ENCODE results near the gene DUOX2. TPM values are rescaled to one million over a fixed set of nuclear protein-coding genes. Genes with fewer than 3 reads are reported as not detected.

DUOX2 gene
- total and polyA plus RNA-seq, 2 experiments from 2014 or later, result not detected

DNA sequence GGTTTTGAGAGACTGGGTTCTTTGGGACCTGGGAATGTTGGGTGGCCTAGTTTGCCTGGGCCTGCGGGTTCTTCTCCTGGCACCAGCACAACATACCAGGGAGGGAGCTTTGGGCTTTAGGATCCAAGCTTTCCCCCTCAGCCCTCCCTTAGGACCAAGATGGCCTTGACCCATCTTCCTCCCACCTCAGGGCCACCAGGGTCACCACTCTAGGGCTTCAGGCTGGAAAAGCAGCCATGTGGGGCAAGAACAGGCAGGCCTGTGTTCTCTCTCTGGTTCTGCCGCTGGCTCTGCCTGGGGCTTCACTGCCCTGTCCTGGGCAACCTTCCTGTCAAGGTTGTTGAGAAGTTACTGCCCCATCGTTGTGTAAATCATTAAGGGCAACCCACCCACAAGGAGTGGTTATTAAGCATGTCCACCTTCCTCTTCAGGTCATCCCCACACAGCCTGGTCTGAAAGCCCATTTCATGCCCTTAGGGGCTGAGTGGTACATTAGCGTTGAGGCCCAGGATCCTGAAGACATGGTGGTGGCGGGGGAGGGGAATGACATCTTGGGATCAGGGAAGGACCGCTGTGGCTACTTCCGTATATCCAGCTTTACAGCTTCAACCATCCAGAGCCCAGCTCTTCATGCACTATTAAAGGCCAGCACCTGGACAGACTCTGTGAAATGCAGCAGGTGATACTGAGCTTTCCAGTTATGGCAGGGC is 16.5 kb upstream of the DUOX2 start:
- Mint-ChIP-seq H3K4me1 (peaks cover 5% of the 10 kb centered on the region; the same call in 2 of the 3 replicates), H3K9me3 (no peaks in the 10 kb centered on the region; the same call in 2 of the 3 replicates), H3K27me3 (ENCODE audit: insufficient read depth, low read depth, poor library complexity) (peaks cover 83% of the 10 kb centered on the region), H3K4me3 (peak overlapping the region; percentile 60), H3K36me3 (ENCODE audit: low read depth) (no peaks in the 10 kb centered on the region; the same call in 2 of the 3 replicates), H3K27ac (no peak overlapping the region)
- Histone ChIP-seq H2AFZ (peak overlapping the region; percentile 95), H4K20me1 (replicated peaks; ENCODE audit: insufficient read depth) (no peaks in the 10 kb centered on the region; the same call in 1 of the 2 replicates), H3K79me2 (replicated peaks; ENCODE audit: insufficient read depth) (no peaks in the 10 kb centered on the region), H3K27ac (ENCODE audit: low read depth) (no peak overlapping the region), H3K4me1 (ENCODE audit: insufficient read depth) (peaks cover 16% of the 10 kb centered on the region; the same call in 1 of the 2 replicates), H3K9me2 (ENCODE audit: insufficient read depth) (no peaks in the 10 kb centered on the region), H3K36me3 (ENCODE audit: insufficient read depth) (no peaks in the 10 kb centered on the region), H3F3A (replicated peaks; ENCODE audit: low read depth) (no peaks in the 10 kb centered on the region), H3K4me3 (peak overlapping the region; percentile 63), H3K4me2 (peak overlapping the region; percentile 87), H3K27me3 (ENCODE audit: insufficient read depth) (peaks cover 100% of the 10 kb centered on the region)
- ATAC-seq (no peak), DNase-seq (ENCODE audit: low spot score) (peak; percentile 34)
- TF ChIP-seq, protein P1, sequence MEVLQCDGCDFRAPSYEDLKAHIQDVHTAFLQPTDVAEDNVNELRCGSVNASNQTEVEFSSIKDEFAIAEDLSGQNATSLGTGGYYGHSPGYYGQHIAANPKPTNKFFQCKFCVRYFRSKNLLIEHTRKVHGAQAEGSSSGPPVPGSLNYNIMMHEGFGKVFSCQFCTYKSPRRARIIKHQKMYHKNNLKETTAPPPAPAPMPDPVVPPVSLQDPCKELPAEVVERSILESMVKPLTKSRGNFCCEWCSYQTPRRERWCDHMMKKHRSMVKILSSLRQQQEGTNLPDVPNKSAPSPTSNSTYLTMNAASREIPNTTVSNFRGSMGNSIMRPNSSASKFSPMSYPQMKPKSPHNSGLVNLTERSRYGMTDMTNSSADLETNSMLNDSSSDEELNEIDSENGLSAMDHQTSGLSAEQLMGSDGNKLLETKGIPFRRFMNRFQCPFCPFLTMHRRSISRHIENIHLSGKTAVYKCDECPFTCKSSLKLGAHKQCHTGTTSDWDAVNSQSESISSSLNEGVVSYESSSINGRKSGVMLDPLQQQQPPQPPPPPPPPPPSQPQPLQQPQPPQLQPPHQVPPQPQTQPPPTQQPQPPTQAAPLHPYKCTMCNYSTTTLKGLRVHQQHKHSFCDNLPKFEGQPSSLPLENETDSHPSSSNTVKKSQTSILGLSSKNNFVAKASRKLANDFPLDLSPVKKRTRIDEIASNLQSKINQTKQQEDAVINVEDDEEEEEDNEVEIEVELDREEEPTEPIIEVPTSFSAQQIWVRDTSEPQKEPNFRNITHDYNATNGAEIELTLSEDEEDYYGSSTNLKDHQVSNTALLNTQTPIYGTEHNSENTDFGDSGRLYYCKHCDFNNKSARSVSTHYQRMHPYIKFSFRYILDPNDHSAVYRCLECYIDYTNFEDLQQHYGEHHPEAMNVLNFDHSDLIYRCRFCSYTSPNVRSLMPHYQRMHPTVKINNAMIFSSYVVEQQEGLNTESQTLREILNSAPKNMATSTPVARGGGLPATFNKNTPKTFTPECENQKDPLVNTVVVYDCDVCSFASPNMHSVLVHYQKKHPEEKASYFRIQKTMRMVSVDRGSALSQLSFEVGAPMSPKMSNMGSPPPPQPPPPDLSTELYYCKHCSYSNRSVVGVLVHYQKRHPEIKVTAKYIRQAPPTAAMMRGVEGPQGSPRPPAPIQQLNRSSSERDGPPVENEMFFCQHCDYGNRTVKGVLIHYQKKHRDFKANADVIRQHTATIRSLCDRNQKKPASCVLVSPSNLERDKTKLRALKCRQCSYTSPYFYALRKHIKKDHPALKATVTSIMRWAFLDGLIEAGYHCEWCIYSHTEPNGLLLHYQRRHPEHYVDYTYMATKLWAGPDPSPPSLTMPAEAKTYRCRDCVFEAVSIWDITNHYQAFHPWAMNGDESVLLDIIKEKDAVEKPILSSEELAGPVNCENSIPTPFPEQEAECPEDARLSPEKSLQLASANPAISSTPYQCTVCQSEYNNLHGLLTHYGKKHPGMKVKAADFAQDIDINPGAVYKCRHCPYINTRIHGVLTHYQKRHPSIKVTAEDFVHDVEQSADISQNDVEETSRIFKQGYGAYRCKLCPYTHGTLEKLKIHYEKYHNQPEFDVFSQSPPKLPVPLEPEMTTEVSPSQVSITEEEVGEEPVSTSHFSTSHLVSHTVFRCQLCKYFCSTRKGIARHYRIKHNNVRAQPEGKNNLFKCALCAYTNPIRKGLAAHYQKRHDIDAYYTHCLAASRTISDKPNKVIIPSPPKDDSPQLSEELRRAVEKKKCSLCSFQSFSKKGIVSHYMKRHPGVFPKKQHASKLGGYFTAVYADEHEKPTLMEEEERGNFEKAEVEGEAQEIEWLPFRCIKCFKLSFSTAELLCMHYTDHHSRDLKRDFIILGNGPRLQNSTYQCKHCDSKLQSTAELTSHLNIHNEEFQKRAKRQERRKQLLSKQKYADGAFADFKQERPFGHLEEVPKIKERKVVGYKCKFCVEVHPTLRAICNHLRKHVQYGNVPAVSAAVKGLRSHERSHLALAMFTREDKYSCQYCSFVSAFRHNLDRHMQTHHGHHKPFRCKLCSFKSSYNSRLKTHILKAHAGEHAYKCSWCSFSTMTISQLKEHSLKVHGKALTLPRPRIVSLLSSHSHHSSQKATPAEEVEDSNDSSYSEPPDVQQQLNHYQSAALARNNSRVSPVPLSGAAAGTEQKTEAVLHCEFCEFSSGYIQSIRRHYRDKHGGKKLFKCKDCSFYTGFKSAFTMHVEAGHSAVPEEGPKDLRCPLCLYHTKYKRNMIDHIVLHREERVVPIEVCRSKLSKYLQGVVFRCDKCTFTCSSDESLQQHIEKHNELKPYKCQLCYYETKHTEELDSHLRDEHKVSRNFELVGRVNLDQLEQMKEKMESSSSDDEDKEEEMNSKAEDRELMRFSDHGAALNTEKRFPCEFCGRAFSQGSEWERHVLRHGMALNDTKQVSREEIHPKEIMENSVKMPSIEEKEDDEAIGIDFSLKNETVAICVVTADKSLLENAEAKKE (CRISPR knock-in tag; IDR thresholded peaks at IDR 0.05), result no peak
- TF ChIP-seq ZNF114 (CRISPR knock-in tag; IDR thresholded peaks at IDR 0.05) (no peak), POLR2AphosphoS5 (IDR thresholded peaks at IDR 0.05; ENCODE audit: low read depth) (no peak), EZH2phosphoT487 (IDR thresholded peaks at IDR 0.05; ENCODE audit: unreplicated experiment) (no peak)
- TF ChIP-seq, protein P2, sequence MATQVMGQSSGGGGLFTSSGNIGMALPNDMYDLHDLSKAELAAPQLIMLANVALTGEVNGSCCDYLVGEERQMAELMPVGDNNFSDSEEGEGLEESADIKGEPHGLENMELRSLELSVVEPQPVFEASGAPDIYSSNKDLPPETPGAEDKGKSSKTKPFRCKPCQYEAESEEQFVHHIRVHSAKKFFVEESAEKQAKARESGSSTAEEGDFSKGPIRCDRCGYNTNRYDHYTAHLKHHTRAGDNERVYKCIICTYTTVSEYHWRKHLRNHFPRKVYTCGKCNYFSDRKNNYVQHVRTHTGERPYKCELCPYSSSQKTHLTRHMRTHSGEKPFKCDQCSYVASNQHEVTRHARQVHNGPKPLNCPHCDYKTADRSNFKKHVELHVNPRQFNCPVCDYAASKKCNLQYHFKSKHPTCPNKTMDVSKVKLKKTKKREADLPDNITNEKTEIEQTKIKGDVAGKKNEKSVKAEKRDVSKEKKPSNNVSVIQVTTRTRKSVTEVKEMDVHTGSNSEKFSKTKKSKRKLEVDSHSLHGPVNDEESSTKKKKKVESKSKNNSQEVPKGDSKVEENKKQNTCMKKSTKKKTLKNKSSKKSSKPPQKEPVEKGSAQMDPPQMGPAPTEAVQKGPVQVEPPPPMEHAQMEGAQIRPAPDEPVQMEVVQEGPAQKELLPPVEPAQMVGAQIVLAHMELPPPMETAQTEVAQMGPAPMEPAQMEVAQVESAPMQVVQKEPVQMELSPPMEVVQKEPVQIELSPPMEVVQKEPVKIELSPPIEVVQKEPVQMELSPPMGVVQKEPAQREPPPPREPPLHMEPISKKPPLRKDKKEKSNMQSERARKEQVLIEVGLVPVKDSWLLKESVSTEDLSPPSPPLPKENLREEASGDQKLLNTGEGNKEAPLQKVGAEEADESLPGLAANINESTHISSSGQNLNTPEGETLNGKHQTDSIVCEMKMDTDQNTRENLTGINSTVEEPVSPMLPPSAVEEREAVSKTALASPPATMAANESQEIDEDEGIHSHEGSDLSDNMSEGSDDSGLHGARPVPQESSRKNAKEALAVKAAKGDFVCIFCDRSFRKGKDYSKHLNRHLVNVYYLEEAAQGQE (IDR thresholded peaks at IDR 0.05; ENCODE audit: unreplicated experiment), result no peak
- TF ChIP-seq, protein P3, sequence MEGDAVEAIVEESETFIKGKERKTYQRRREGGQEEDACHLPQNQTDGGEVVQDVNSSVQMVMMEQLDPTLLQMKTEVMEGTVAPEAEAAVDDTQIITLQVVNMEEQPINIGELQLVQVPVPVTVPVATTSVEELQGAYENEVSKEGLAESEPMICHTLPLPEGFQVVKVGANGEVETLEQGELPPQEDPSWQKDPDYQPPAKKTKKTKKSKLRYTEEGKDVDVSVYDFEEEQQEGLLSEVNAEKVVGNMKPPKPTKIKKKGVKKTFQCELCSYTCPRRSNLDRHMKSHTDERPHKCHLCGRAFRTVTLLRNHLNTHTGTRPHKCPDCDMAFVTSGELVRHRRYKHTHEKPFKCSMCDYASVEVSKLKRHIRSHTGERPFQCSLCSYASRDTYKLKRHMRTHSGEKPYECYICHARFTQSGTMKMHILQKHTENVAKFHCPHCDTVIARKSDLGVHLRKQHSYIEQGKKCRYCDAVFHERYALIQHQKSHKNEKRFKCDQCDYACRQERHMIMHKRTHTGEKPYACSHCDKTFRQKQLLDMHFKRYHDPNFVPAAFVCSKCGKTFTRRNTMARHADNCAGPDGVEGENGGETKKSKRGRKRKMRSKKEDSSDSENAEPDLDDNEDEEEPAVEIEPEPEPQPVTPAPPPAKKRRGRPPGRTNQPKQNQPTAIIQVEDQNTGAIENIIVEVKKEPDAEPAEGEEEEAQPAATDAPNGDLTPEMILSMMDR (conservative IDR thresholded peaks at IDR 0.05; ENCODE audit: low read depth in 2 of 2), result no peak
